ENCODE results near the gene CPNE7.

DNA sequence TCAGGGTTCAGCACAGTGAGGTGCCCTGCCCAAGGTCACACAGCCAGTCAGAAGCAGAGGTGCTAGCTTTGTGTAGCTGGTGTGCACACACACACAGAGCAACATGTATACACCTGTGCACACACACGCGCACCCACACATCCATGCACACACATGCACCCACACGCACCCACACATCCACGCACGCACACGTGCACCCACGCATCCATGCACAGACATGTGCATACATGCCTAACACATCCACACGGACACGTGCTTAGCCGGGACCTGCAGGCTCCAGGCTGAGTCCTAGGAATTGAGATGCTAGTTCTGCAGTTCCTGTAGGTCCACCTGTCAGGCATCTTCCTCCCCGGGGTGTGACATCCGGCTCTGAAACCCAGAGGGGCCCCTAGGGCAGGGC, 24.9 kb downstream of the CPNE7 start:
- TF ChIP-seq POLR2A (IDR thresholded peaks at IDR 0.05; ENCODE audit: low read length) (no peak), GATA1 (IDR thresholded peaks at IDR 0.05; ENCODE audit: low read depth, low read length) (no peak)

Measured in erythroblast (primary cell).